MCF 10A (cell line): ENCODE results near the gene DOK5. TPM values are rescaled to one million over a fixed set of nuclear protein-coding genes. Genes with fewer than 3 reads are reported as not detected.

Experiments used
- BruUV-seq: library from RNA; stranded (reverse); fragments of 400-500 nt; replicated peaks from 2 replicates; lab custom pipeline; 2021; lab: Mats Ljungman, UMichigan
- CTCF ChIA-PET: fragments of 300-600 bp; sonication (Branson Sonifier 250); formaldehyde crosslinking; extraction: SDS; loops from one replicate; lab custom pipeline; 2021; ENCODE audit warnings: antibody characterized with exemption, inconsistent platforms; lab: Yijun Ruan, JAX
- POLR2A ChIA-PET: fragments of 300-600, 350-650 bp; sonication (Branson Sonifier 250); formaldehyde crosslinking; extraction: SDS; loops from one replicate; lab custom pipeline; 2020; ENCODE audit warnings: antibody characterized with exemption, inconsistent platforms; lab: Yijun Ruan, JAX
- DNase-seq: peaks from one replicate; pipeline ENCODE4 v3.0.0-alpha.2; 2018; ENCODE audit not compliant: unreplicated experiment
- H3K27ac Mint-ChIP-seq: one replicate; pipeline ENCODE4 v1.8.0; 2022; ENCODE audit warnings: mild to moderate bottlenecking, low read depth, mixed read lengths; ENCODE audit not compliant: unreplicated experiment
- H3K27me3 Mint-ChIP-seq: one replicate; pipeline ENCODE4 v1.8.0; 2022; ENCODE audit warnings: mixed read lengths; ENCODE audit not compliant: insufficient read depth, unreplicated experiment
- H3K36me3 Mint-ChIP-seq: one replicate; pipeline ENCODE4 v1.8.0; 2022; ENCODE audit warnings: mild to moderate bottlenecking, moderate library complexity, mixed read lengths; ENCODE audit not compliant: insufficient read depth, unreplicated experiment
- H3K4me1 Mint-ChIP-seq: one replicate; pipeline ENCODE4 v1.8.0; 2022; ENCODE audit warnings: mixed read lengths; ENCODE audit not compliant: insufficient read depth, unreplicated experiment
- H3K4me3 Mint-ChIP-seq: one replicate; pipeline ENCODE4 v1.8.0; 2022; ENCODE audit warnings: mild to moderate bottlenecking, moderate library complexity, mixed read lengths; ENCODE audit not compliant: unreplicated experiment
- H3K9me3 Mint-ChIP-seq: one replicate; pipeline ENCODE4 v1.8.0; 2022; ENCODE audit warnings: mixed read lengths; ENCODE audit not compliant: unreplicated experiment
- intact Hi-C: fragments of 100-400 bp; cut with micrococcal nuclease; formaldehyde crosslinking; loops from 2 replicates; pipeline ENCODE4 v1.14.1; 2022
- total RNA-seq: library from RNA; stranded (reverse); gene quantifications from 2 replicates; pipeline ENCODE4 v1.2.3, GENCODE V29; 2022
- TF ChIP-seq, protein P1 (sequence below): fragments of 200-600 bp; IDR thresholded peaks from one replicate; pipeline ENCODE4 v1.8.0; 2022; ENCODE audit warnings: antibody characterized with exemption, mild to moderate bottlenecking; ENCODE audit not compliant: unreplicated experiment

Gene DOK5
- total RNA-seq, 1 experiment from 2014 or later, result not detected

DNA sequence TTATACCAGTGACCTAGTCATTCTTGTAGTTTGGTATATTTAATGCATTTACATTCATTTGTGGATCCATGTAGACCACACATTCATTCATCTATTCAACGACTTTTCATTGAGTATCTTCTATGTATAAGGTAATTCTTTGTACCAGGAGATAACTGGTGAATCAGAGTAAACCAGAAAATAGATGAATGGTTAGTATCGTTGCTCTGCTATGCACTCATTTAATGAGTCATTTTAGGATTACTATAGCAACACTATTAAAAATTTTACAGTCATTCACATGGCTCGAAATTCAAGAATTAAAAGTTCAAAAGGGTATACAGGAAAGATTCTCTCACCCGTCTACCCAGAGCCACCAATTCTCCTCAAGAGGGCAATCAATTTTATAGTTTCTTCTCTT, 26.8 kb downstream of the DOK5 start:
- no peak overlapping the region for H3K27ac Mint-ChIP-seq
- peaks cover 37% of the 10 kb centered on the region for H3K27me3 Mint-ChIP-seq
- H3K36me3 Mint-ChIP-seq, result no peaks in the 10 kb centered on the region
- H3K4me1 Mint-ChIP-seq, result no peaks in the 10 kb centered on the region
- no TSS peak for BruUV-seq
- DNase-seq, result no peak
- intact Hi-C loops, result no loop called here
- no peaks in the 10 kb centered on the region for H3K9me3 Mint-ChIP-seq
- ChIA-PET CTCF (no interaction called here), POLR2A (no interaction called here)
- TF ChIP-seq, protein P1, sequence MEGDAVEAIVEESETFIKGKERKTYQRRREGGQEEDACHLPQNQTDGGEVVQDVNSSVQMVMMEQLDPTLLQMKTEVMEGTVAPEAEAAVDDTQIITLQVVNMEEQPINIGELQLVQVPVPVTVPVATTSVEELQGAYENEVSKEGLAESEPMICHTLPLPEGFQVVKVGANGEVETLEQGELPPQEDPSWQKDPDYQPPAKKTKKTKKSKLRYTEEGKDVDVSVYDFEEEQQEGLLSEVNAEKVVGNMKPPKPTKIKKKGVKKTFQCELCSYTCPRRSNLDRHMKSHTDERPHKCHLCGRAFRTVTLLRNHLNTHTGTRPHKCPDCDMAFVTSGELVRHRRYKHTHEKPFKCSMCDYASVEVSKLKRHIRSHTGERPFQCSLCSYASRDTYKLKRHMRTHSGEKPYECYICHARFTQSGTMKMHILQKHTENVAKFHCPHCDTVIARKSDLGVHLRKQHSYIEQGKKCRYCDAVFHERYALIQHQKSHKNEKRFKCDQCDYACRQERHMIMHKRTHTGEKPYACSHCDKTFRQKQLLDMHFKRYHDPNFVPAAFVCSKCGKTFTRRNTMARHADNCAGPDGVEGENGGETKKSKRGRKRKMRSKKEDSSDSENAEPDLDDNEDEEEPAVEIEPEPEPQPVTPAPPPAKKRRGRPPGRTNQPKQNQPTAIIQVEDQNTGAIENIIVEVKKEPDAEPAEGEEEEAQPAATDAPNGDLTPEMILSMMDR, result no peak
- no peak overlapping the region for H3K4me3 Mint-ChIP-seq

DNA sequence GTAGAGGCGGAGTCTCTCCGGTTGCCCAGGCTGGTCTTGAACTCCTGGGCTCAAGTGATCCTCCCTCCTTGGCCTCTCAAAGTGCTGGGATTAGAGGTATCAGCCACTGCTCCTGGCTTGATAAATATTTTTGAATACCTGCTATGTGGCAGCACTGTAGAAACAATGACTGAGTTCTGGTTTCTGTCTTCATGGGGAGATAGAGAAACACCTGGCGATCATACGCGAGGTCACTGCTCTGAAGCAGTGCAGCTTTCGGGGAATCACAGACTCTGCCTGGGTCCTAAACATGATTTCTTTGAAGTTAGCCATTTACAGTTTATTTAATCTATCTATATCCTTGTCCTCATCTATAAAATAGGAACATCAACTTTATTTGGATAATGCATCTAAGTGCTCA, 31.2 kb downstream of the DOK5 start:
- TF ChIP-seq, protein P1, result no peak
- CTCF ChIA-PET, result interaction anchor here (1.1 kb wide), 1 partner anchor 141 kb away, joined by 3 read pairs; no protein-coding TSS in a partner anchor
- DNase-seq, result no peak
- Mint-ChIP-seq H3K36me3 (no peaks in the 10 kb centered on the region), H3K9me3 (no peaks in the 10 kb centered on the region), H3K4me3 (no peak overlapping the region), H3K27ac (no peak overlapping the region), H3K27me3 (peaks cover 24% of the 10 kb centered on the region), H3K4me1 (no peaks in the 10 kb centered on the region)
- POLR2A ChIA-PET, result no interaction called here
- no TSS peak for BruUV-seq
- intact Hi-C loops, result no loop called here

DNA sequence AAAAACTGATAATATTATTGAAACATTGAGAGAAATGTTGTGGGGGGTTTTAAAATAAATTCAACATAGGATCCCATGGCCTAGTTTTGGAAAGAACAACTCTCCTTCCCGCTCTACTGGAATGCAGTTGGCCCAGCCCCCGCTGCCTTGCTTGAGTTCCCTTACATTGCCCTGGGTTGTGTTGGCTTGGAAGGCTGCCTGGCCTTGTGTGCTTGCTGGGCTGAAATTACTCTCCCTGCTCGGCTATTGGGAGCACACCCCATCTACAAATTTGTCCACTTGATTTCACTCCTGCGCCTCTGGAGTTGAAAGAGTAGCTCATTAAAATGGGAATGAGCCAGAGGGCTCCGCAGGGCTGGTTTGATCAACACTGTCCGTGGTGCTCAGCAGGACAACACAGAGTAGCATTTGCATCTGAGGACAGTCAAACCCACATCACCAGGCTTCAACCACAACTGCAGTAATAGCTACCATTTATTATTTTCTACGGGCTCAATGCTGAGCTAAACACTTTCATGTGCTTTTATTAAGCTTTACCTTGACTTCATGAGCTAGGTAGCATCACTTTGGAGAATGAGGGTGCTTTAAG, 35.2 kb downstream of the DOK5 start:
- no TSS peak for BruUV-seq
- TF ChIP-seq, protein P1, result no peak
- no peak overlapping the region for H3K4me3 Mint-ChIP-seq
- ChIA-PET POLR2A (interaction anchor here (0.7 kb wide), 1 partner anchor 14 kb away, joined by 3 read pairs; no protein-coding TSS in a partner anchor), CTCF (interaction anchor here (0.7 to 1.6 kb wide), 3 partner anchors 137 to 291 kb away, joined by 3 to 5 read pairs (median 4); no protein-coding TSS in a partner anchor)
- no peaks in the 10 kb centered on the region for H3K4me1 Mint-ChIP-seq
- H3K27me3 Mint-ChIP-seq, result peaks cover 29% of the 10 kb centered on the region
- no peak for DNase-seq
- H3K27ac Mint-ChIP-seq, result no peak overlapping the region
- intact Hi-C loops, result no loop called here
- H3K36me3 Mint-ChIP-seq, result no peaks in the 10 kb centered on the region
- no peaks in the 10 kb centered on the region for H3K9me3 Mint-ChIP-seq

DNA sequence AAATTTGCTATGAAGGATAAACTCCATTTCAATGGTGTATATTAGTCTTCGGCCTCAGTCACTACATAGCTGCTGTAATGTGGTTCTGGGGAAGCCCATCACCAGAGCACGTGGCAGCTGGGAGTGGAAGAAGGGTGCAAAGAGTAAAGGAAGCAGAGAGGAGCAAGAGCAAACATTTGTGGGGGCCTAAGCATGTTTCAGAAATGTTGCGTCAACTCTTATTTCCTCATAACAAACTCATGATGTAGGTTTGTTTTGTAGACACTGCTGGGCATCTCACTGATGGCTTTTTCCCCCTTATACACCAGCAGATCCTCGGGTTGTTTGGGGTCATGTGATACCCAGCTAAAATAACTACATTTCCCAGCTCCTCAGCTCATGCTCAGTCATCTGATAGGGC, 37.3 kb downstream of the DOK5 start:
- Mint-ChIP-seq H3K27ac (no peak overlapping the region), H3K4me1 (no peaks in the 10 kb centered on the region), H3K36me3 (no peaks in the 10 kb centered on the region), H3K9me3 (no peaks in the 10 kb centered on the region), H3K27me3 (peaks cover 34% of the 10 kb centered on the region), H3K4me3 (no peak overlapping the region)
- no TSS peak for BruUV-seq
- TF ChIP-seq, protein P1, result no peak
- ChIA-PET CTCF (interaction anchor here (0.5 to 1.3 kb wide), 2 partner anchors 12 to 168 kb away, joined by 3 read pairs; no protein-coding TSS in a partner anchor), POLR2A (no interaction called here)
- no peak for DNase-seq
- intact Hi-C loops, result no loop called here
